Activated CD4-positive, alpha-beta T cell treated with anti-CD3 and anti-CD28 coated beads, Interleukin-2, amount 50 U/mL, for 48 hours (primary cell): Measurements from ENCODE around the gene DPT.

Experiments
- DNase-seq, 2 experiments: peaks; one replicate each; pipeline ENCODE4 v3.0.0-alpha.2; 2020

Gene DPT

DNA sequence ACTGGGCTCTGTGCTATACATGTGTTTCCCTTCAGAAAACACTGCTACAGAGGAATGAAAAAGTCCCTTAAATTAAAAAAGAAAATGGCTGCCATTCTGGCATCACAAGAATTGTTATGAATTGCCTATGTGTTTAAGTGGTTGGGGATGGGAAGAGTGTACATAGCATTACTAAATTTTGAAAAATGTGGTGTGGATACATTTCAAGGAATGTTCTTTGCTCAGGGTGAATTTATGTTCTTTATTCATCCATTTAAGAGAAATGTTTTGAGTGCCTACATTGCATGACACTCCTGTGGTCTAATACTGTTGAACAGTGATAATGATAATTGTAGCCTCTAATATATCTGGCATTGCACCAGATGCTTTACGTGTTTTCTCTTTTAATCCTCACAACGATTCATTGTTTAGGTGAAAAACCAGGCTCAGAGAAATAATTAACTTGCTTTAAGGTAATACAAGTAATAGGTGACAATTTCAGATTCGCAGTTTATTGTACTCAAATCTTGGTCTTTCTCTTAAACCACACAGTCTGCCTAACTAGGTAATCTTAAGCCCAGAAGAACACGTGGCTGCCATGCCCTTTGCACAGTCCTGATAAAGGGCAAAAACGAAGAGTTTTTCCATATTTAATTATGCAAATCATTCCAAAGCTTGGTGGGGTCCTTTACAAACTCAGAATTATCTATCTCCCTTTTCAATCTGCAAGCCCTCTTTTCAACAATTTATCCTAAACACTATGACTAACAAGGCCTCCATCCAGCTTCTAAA, 31.5 kb downstream of the DPT start:
- no peak for DNase-seq

GRCh38 chr1:168696125-168696760, 32.8 kb downstream of the DPT start:
- no peak for DNase-seq

DNA sequence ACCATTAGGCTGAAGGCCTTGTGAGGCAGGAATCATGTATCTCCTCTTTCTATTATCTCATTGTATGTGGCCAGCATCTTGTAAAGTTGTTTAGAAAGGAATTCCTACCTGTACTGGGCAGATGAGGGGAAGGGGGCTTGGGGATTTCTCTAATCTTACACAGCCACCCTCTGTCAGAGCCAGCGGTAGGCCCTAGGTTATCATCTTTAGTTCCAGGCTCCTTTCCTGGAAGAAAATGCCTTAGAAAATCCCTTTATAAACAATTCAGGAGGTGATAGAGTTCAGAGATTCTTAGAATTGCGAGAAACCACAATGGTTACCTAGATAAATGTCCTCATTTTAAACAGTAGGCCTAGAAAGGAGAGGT, 35.2 kb downstream of the DPT start:
- no peak for DNase-seq

GRCh38 chr1:168693197-168693871, 35.7 kb downstream of the DPT start:
- no peak for DNase-seq

- no peak for DNase-seq
These were observed 36.5 kb downstream of the DPT start for GRCh38 chr1:168692472-168692871.

DNA sequence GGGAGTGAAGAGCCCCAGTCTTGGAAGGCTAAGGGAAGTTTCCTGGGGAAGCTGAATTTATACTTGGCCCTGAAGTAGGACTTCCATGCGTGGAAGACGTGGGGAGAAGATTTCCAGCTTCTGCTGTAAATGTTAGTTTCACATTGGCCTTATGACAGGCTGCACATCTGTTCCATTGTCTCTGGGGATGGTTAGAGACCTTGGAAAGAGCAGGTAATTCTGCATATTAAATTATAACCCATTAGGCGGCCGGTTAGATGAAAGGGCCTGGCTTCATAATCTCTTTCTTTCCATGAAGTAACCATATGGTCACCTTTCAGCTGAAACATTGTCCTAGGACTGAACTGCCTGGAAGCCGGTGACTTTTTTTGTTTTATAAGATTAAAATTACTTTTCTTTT, 37.5 kb downstream of the DPT start:
- DNase-seq: no peak

- DNase-seq: no peak
These were observed 39.0 kb downstream of the DPT start for GRCh38 chr1:168689726-168690602.

GRCh38 chr1:168689327-168689657, 39.7 kb downstream of the DPT start:
- no peak for DNase-seq

GRCh38 chr1:168688644-168689326, 40.2 kb downstream of the DPT start:
- no peak for DNase-seq

GRCh38 chr1:168687816-168688215, 41.2 kb downstream of the DPT start:
- no peak for DNase-seq

GRCh38 chr1:168686666-168687065, 42.3 kb downstream of the DPT start:
- no peak for DNase-seq

- DNase-seq: no peak
These were observed 45.1 kb downstream of the DPT start for GRCh38 chr1:168683871-168684270.

DNA sequence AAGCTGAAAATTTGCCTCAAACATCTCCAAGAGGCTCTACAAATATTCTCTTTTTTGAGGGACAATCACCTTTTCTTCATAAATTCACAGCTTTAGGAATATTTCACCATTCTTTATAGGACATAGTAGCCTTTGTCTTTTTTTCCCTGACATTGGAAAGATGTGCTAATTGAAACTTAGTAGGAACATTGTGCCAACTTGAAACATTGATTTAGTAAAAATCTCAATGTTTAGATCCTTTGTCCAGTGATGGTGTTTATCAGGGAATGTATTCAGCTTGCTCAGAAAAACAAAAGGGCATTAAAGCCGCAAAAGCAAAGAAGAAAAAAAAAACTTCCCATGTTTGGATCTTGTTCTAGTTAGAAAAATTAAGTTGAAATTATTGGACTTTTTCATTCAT, 52.1 kb downstream of the DPT start:
- no peak for DNase-seq

GRCh38 chr1:168676029-168676812, 52.8 kb downstream of the DPT start:
- no peak for DNase-seq

GRCh38 chr1:168673974-168674683, 54.9 kb downstream of the DPT start:
- DNase-seq: no peak

- DNase-seq: no peak
These were observed 56.7 kb downstream of the DPT start for GRCh38 chr1:168672278-168672677.

DNA sequence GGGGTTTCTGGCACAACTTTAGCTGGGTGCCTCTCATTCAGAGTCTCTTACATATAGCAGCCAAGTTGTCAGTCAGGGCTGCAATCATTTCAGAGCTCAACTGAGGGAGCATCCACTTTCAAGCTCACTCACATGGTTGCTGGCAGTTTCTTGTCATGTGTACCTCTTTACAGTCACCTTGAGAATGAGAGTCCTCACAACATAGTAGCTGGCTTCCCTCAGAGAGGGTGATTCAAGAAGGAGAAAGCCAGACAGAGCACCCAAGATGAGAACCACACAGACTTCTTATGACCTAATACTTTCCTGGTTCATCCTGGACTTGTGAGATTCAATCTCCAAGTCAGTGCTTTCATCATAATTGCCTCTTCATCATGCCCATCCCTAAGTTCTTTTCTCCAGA, 57.2 kb downstream of the DPT start:
- DNase-seq: no peak

DNA sequence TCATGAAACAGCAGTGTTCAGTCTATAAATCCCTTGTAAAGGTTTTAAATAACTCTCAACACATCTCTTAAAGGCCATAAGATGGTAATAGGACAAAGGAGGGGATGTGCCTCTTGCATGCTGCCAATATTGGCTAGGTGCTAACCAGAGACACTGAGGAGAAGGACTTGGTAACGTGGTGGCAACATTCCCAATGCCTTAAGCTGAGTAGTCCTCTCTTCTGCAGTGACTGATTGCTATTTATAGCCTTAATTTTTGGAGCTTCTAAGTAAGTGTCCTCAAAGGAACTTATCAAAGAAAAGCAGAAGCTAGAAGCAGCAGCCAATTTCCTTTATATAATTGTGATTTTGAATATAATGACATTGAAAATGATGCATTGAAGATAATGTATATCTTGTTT, 63.0 kb downstream of the DPT start:
- DNase-seq: no peak

- DNase-seq: no peak
These were observed 64.8 kb downstream of the DPT start for GRCh38 chr1:168664069-168664834.

- no peak for DNase-seq
These were observed 72.5 kb downstream of the DPT start for GRCh38 chr1:168656485-168656884.
